ENCODE measurements around the gene PEG3. TPM values are rescaled to one million over a fixed set of nuclear protein-coding genes. Genes with fewer than 3 reads are reported as not detected.

The PEG3 gene
- total RNA-seq, 1 experiment from 2014 or later, result not detected

DNA sequence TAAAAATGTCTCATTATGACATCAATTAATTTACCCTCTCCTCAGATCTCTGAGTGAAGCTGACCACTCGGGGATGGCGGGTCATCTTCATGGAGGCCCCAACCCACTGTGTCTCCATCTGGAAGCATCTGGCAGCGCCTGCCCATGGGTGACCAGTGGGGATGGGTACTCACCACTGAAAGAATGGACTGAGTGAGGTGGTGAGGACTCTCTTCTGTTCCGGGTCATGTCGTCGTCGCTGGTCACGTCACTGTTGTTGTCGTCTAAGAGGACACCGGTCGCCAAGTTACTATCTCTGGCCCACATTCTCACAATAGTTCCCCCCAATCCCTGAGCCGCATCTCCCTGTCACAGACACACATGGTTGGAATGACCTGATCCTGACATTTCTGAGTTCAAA is 17.1 kb downstream of the PEG3 start:
- H3K4me1 Mint-ChIP-seq (ENCODE audit: insufficient read depth, unreplicated experiment), result no peaks in the 10 kb centered on the region
- no peak for DNase-seq (ENCODE audit: unreplicated experiment)
- POLR2A ChIA-PET, result no interaction called here
- H3K27me3 Mint-ChIP-seq (ENCODE audit: insufficient read depth, unreplicated experiment), result no peaks in the 10 kb centered on the region
- TF ChIP-seq, protein P1, sequence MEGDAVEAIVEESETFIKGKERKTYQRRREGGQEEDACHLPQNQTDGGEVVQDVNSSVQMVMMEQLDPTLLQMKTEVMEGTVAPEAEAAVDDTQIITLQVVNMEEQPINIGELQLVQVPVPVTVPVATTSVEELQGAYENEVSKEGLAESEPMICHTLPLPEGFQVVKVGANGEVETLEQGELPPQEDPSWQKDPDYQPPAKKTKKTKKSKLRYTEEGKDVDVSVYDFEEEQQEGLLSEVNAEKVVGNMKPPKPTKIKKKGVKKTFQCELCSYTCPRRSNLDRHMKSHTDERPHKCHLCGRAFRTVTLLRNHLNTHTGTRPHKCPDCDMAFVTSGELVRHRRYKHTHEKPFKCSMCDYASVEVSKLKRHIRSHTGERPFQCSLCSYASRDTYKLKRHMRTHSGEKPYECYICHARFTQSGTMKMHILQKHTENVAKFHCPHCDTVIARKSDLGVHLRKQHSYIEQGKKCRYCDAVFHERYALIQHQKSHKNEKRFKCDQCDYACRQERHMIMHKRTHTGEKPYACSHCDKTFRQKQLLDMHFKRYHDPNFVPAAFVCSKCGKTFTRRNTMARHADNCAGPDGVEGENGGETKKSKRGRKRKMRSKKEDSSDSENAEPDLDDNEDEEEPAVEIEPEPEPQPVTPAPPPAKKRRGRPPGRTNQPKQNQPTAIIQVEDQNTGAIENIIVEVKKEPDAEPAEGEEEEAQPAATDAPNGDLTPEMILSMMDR (IDR thresholded peaks at IDR 0.05; ENCODE audit: unreplicated experiment), result no peak
- H3K4me3 Mint-ChIP-seq (ENCODE audit: unreplicated experiment), result no peak overlapping the region
- H3K36me3 Mint-ChIP-seq (ENCODE audit: insufficient read depth, unreplicated experiment), result no peaks in the 10 kb centered on the region
- CTCF ChIA-PET, result no interaction called here
- peaks cover 55% of the 10 kb centered on the region for H3K9me3 Mint-ChIP-seq (ENCODE audit: unreplicated experiment)
- intact Hi-C loops (cut with micrococcal nuclease), result no loop called here
- no peak overlapping the region for H3K27ac Mint-ChIP-seq (ENCODE audit: low read depth, unreplicated experiment)
- BruUV-seq (replicated peaks), result no TSS peak

DNA sequence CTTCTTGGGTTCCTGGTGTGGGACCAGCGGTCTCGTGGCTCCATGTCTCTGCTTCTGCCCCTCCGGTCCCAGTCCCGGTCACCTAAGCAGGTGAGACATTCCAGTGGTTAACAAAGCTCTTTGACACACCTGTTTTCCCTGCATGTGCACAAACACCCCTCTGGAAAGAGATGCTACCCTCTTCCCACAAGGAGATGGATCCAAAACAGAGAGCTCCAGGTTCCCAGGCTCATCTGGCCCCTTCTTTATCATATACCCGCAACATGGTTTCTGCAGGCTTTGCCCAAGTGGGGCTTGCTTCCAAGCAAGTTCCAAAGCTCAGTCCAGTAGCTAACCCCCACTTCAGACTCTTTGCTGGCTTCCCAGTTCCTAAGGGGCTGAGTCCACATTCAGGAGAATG is 17.8 kb downstream of the PEG3 start:
- no peak overlapping the region for H3K4me3 Mint-ChIP-seq (ENCODE audit: unreplicated experiment)
- peaks cover 55% of the 10 kb centered on the region for H3K9me3 Mint-ChIP-seq (ENCODE audit: unreplicated experiment)
- DNase-seq (ENCODE audit: unreplicated experiment), result no peak
- no peaks in the 10 kb centered on the region for H3K4me1 Mint-ChIP-seq (ENCODE audit: insufficient read depth, unreplicated experiment)
- no peak overlapping the region for H3K27ac Mint-ChIP-seq (ENCODE audit: low read depth, unreplicated experiment)
- CTCF ChIA-PET, result interaction anchor here (0.6 kb wide), 1 partner anchor 282 kb away, joined by 3 read pairs; no protein-coding TSS in a partner anchor
- no peaks in the 10 kb centered on the region for H3K27me3 Mint-ChIP-seq (ENCODE audit: insufficient read depth, unreplicated experiment)
- TF ChIP-seq, protein P1 (IDR thresholded peaks at IDR 0.05; ENCODE audit: unreplicated experiment), result no peak
- intact Hi-C loops (cut with micrococcal nuclease), result no loop called here
- H3K36me3 Mint-ChIP-seq (ENCODE audit: insufficient read depth, unreplicated experiment), result no peaks in the 10 kb centered on the region
- no TSS peak for BruUV-seq (replicated peaks)
- POLR2A ChIA-PET, result no interaction called here

DNA sequence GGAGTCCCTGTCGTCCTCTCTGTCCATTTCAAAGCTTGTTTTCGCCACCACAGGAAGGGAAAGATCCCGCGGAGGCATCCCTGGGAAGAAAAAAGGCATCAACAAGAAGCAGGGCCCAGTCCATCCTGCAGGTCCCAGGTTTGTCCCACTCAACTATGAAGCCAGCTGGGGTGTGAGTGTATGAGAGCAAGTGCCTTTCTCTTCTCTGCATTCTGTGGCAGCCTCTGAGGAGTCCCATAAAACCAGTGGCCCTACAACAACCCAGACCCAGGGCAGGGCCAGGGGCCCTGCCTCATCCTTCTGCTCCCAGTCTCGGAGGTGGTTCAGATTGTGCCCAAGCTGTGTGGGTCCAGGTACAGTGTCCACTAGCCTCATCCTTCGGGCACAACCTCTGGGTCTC is 18.9 kb downstream of the PEG3 start:
- Mint-ChIP-seq H3K36me3 (ENCODE audit: insufficient read depth, unreplicated experiment) (no peaks in the 10 kb centered on the region), H3K9me3 (ENCODE audit: unreplicated experiment) (peaks cover 59% of the 10 kb centered on the region), H3K4me1 (ENCODE audit: insufficient read depth, unreplicated experiment) (no peaks in the 10 kb centered on the region), H3K27ac (ENCODE audit: low read depth, unreplicated experiment) (no peak overlapping the region), H3K27me3 (ENCODE audit: insufficient read depth, unreplicated experiment) (no peaks in the 10 kb centered on the region), H3K4me3 (ENCODE audit: unreplicated experiment) (no peak overlapping the region)
- intact Hi-C loops (cut with micrococcal nuclease), result no loop called here
- BruUV-seq (replicated peaks), result no TSS peak
- ChIA-PET POLR2A (no interaction called here), CTCF (interaction anchor here (0.7 kb wide), 1 partner anchor 89 kb away, joined by 3 read pairs; no protein-coding TSS in a partner anchor)
- TF ChIP-seq, protein P1 (IDR thresholded peaks at IDR 0.05; ENCODE audit: unreplicated experiment), result no peak
- no peak for DNase-seq (ENCODE audit: unreplicated experiment)

DNA sequence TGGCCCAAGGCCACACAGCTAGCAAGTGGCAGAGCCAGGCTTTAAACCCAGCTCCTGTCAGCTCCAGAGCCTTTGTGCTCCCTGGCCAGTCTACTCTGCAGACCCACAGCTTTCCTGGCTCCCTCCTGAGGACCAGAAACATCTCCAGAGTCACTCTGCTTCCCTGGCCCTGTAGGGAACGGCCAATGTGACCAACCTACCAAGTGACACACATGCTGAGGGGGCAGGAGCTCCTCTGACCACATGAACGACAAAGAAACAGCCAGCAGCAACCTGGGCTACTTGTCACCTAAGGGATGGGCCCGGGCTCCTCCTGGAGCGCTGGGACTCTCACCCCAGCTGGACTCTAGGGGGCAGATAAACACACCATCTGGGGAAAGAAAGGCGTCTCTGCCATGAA is 19.3 kb downstream of the PEG3 start:
- intact Hi-C loops (cut with micrococcal nuclease), result no loop called here
- TF ChIP-seq, protein P1 (IDR thresholded peaks at IDR 0.05; ENCODE audit: unreplicated experiment), result no peak
- no peak overlapping the region for H3K27ac Mint-ChIP-seq (ENCODE audit: low read depth, unreplicated experiment)

More for the DNA sequence above, 19.3 kb downstream of the PEG3 start:
- CTCF ChIA-PET, result interaction anchor here (0.6 to 0.7 kb wide), 2 partner anchors 89 to 568 kb away, joined by 3 read pairs; no protein-coding TSS in a partner anchor
- no TSS peak for BruUV-seq (replicated peaks)
- Mint-ChIP-seq H3K27me3 (ENCODE audit: insufficient read depth, unreplicated experiment) (no peaks in the 10 kb centered on the region), H3K9me3 (ENCODE audit: unreplicated experiment) (peaks cover 59% of the 10 kb centered on the region), H3K4me1 (ENCODE audit: insufficient read depth, unreplicated experiment) (no peaks in the 10 kb centered on the region), H3K36me3 (ENCODE audit: insufficient read depth, unreplicated experiment) (no peaks in the 10 kb centered on the region), H3K4me3 (ENCODE audit: unreplicated experiment) (no peak overlapping the region)
- POLR2A ChIA-PET, result no interaction called here
- DNase-seq (ENCODE audit: unreplicated experiment), result no peak

Data from MCF 10A (cell line).